ENCODE results near the gene HCLS1. TPM values are rescaled to one million over a fixed set of nuclear protein-coding genes. Genes with fewer than 3 reads are reported as not detected.

Gene HCLS1
- total and polyA plus RNA-seq, 2 of the 8 experiments (the other 6 are each of a cell fraction or from before 2014, with no cell fraction given): 0.53 to 1.3 TPM

- Histone ChIP-seq H3K36me3 (ENCODE audit: control insufficient read depth in 2 of 4, insufficient read depth in 4 of 4, low read length in 3 of 4) (peaks cover 2 to 37% (median 18%) of the 10 kb centered on the region in 4 experiments; a peak in 6 of 8 replicates), H2BK5ac (ENCODE audit: low read depth, low read length) (no peak overlapping the region)
Measured at GRCh38 chr3:121670676-121671075, 10.0 kb upstream of the HCLS1 start.

More at GRCh38 chr3:121670676-121671075, 10.0 kb upstream of the HCLS1 start:
- Histone ChIP-seq H4K20me1 (replicated peaks in 1 of 2; ENCODE audit: control insufficient read depth in 1 of 2, insufficient read depth in 2 of 2, low read length in 2 of 2) (no peaks in the 10 kb centered on the region), H4K5ac (ENCODE audit: insufficient read length, low read depth, low read length) (no peak overlapping the region), H3K4me3 (ENCODE audit: extremely low read depth in 1 of 4, insufficient read depth in 2 of 4, low read depth in 3 of 4, low read length in 4 of 4) (no peak overlapping the region), H3K27me3 (replicated peaks in 1 of 4; ENCODE audit: control insufficient read depth in 3 of 4, extremely low read depth in 1 of 4, insufficient read depth in 3 of 4, low read length in 3 of 4) (no peaks in the 10 kb centered on the region), H3K56ac (replicated peaks; ENCODE audit: insufficient read length, low read depth, low read length) (no peak overlapping the region), H3K4me2 (ENCODE audit: insufficient read depth in 1 of 2, low read depth in 2 of 2, low read length in 2 of 2) (no peak overlapping the region), H2AFZ (ENCODE audit: low read length) (no peak overlapping the region), H2BK120ac (replicated peaks; ENCODE audit: low read depth, low read length) (no peak overlapping the region), H2BK12ac (ENCODE audit: low read depth, low read length) (no peak overlapping the region), H3K9ac (replicated peaks in 1 of 4; ENCODE audit: extremely low read depth in 1 of 4, low read depth in 3 of 4, low read length in 3 of 4) (no peak overlapping the region), H3K79me2 (ENCODE audit: control insufficient read depth in 1 of 2, insufficient read depth in 2 of 2, low read length in 2 of 2) (no peaks in the 10 kb centered on the region), H3K9me3 (ENCODE audit: insufficient read depth in 2 of 2, low read depth in 1 of 2, low read length in 1 of 2) (no peaks in the 10 kb centered on the region), H3K27ac (ENCODE audit: low read depth, low read length) (no peak overlapping the region), H3K79me1 (ENCODE audit: low read depth, low read length) (no peaks in the 10 kb centered on the region), H3K4me1 (replicated peaks in 1 of 4; ENCODE audit: control insufficient read depth in 3 of 4, insufficient read depth in 4 of 4, low read length in 3 of 4) (no peaks in the 10 kb centered on the region), H4K8ac (ENCODE audit: extremely low read depth, insufficient read depth, low read length) (no peak overlapping the region), H3K18ac (ENCODE audit: extremely low read depth, low read length) (no peak overlapping the region), H3K4ac (replicated peaks; ENCODE audit: insufficient read length, low read depth, low read length) (no peak overlapping the region), H2BK20ac (ENCODE audit: low read length) (no peak overlapping the region), H2BK15ac (ENCODE audit: low read length) (no peak overlapping the region), H4K91ac (replicated peaks; ENCODE audit: insufficient read length, low read length) (no peak overlapping the region), H3K23ac (ENCODE audit: insufficient read length) (no peak overlapping the region), H3K14ac (ENCODE audit: insufficient read length) (no peak overlapping the region), H3K23me2 (ENCODE audit: low read depth, low read length) (no peaks in the 10 kb centered on the region), H2AK5ac (ENCODE audit: low read depth, low read length) (no peak overlapping the region)
- TF ChIP-seq BRCA1 (IDR thresholded peaks at IDR 0.05; ENCODE audit: low read depth, low read length): no peak
- TF ChIP-seq MAFK (IDR thresholded peaks at IDR 0.05; ENCODE audit: low read depth, low read length): no peak
- no peak for TF ChIP-seq CTBP2 (IDR thresholded peaks at IDR 0.05; ENCODE audit: borderline replicate concordance, insufficient read depth, insufficient read length, low read length)
- FAIRE-seq (no peak), DNase-seq (ENCODE audit: low read depth in 1 of 2, low spot score in 2 of 2) (no peak)
- ChIA-PET POLR2A (ENCODE audit: partially characterized antibody) (no interaction called here), CTCF (ENCODE audit: partially characterized antibody) (interaction anchor here (0.6 kb wide), 1 partner anchor 117 kb away, joined by 4 read pairs; no protein-coding TSS in a partner anchor)
